ENCODE data around the gene S100G. TPM values are rescaled to one million over a fixed set of nuclear protein-coding genes. Genes with fewer than 3 reads are reported as not detected.
"Not testable (repeated sequence)": the region's sequence is repeated elsewhere in the genome, so short reads cannot be mapped to it uniquely, and the experiment has no call there.

Gene S100G
- polyA plus RNA-seq, 2 of the 4 experiments (the other 2 are of a cell fraction) = not detected

DNA sequence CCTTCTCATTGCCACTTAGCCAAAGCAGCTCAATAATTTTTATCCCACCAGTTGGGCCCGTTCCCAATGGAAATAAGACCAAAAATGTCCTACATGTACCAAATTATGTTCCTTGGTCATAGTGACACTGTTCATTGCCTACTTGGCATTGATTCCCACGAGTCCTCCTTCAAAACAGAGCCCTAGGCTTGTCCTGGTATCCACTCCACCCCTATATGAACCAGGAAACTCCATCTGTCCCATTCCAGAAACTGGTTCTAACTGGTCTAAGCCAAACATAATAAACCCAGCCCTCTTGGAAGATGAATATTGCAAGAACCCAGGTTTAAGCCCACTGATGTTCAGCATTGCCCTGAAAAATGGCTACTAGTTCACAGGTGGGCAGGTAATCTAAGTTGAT lies 30.9 kb upstream of the S100G start:
- Histone ChIP-seq H3K4me2 (no peak overlapping the region), H3K4me1 (no peaks in the 10 kb centered on the region), H3K27ac (no peak overlapping the region), H3K4me3 (no peak overlapping the region), H3K9me3 (no peaks in the 10 kb centered on the region)
- TF ChIP-seq, protein P1, sequence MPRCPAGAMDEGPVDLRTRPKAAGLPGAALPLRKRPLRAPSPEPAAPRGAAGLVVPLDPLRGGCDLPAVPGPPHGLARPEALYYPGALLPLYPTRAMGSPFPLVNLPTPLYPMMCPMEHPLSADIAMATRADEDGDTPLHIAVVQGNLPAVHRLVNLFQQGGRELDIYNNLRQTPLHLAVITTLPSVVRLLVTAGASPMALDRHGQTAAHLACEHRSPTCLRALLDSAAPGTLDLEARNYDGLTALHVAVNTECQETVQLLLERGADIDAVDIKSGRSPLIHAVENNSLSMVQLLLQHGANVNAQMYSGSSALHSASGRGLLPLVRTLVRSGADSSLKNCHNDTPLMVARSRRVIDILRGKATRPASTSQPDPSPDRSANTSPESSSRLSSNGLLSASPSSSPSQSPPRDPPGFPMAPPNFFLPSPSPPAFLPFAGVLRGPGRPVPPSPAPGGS (IDR thresholded peaks at IDR 0.05) = no peak
- no peak for TF ChIP-seq E2F6 (IDR thresholded peaks at IDR 0.05; ENCODE audit: borderline replicate concordance, low read depth)
- TF ChIP-seq HDAC2 (IDR thresholded peaks at IDR 0.05) = no peak
- TF ChIP-seq, protein P2, sequence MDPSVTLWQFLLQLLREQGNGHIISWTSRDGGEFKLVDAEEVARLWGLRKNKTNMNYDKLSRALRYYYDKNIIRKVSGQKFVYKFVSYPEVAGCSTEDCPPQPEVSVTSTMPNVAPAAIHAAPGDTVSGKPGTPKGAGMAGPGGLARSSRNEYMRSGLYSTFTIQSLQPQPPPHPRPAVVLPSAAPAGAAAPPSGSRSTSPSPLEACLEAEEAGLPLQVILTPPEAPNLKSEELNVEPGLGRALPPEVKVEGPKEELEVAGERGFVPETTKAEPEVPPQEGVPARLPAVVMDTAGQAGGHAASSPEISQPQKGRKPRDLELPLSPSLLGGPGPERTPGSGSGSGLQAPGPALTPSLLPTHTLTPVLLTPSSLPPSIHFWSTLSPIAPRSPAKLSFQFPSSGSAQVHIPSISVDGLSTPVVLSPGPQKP (IDR thresholded peaks at IDR 0.05; ENCODE audit: low read depth, low read length) = no peak
- TF ChIP-seq KDM1A (IDR thresholded peaks at IDR 0.05; ENCODE audit: low read depth) = no peak
- TF ChIP-seq MYC (IDR thresholded peaks at IDR 0.05; ENCODE audit: borderline replicate concordance, low read length) = no peak
- no peak for TF ChIP-seq GATA3 (IDR thresholded peaks at IDR 0.05; ENCODE audit: borderline replicate concordance)
- no peak for TF ChIP-seq CEBPB (IDR thresholded peaks at IDR 0.05)
- no peak for TF ChIP-seq RNF2 (IDR thresholded peaks at IDR 0.05; ENCODE audit: borderline replicate concordance, low read depth)
- no peak for TF ChIP-seq NFE2L2 (conservative IDR thresholded peaks at IDR 0.05; ENCODE audit: low read length)
- no peak for TF ChIP-seq PBX3 (IDR thresholded peaks at IDR 0.05)
- TF ChIP-seq ZNF302 (CRISPR knock-in tag; IDR thresholded peaks at IDR 0.05) = no peak
- TF ChIP-seq TP53 (CRISPR knock-in tag; IDR thresholded peaks at IDR 0.05) = no peak
- no peak for TF ChIP-seq HMGXB4 (CRISPR knock-in tag; IDR thresholded peaks at IDR 0.05; ENCODE audit: borderline replicate concordance)
- no peak for TF ChIP-seq EP300 (IDR thresholded peaks at IDR 0.05)
- no peak for TF ChIP-seq PHF8 (IDR thresholded peaks at IDR 0.05; ENCODE audit: borderline replicate concordance, low read depth)
- no peak for TF ChIP-seq RAD21 (conservative IDR thresholded peaks at IDR 0.05 in 1 of 2, IDR thresholded peaks at IDR 0.05 in 1 of 2)
- no peak for TF ChIP-seq NR3C1 (IDR thresholded peaks at IDR 0.05)
- TF ChIP-seq TFCP2L1 (CRISPR knock-in tag; IDR thresholded peaks at IDR 0.05) = no peak
- TF ChIP-seq ZFP36 (IDR thresholded peaks at IDR 0.05; ENCODE audit: borderline replicate concordance, partially characterized antibody) = no peak
- POLR2A ChIA-PET = no interaction called here
- ATAC-seq (no peak), DNase-seq (ENCODE audit: low read depth in 1 of 2, low spot score in 1 of 2) (no peak), FAIRE-seq (no peak)
- 97% methylated on average over 2 of the region's 2 CpGs for WGBS (ENCODE audit: missing lambda C conversion rate)
- CTCF ChIA-PET = interaction anchor here (0.6 to 1.2 kb wide), 2 partner anchors 9 to 323 kb away, joined by 3 read pairs; no protein-coding TSS in a partner anchor

GRCh38 chrX:16628511-16628910 lies 21.4 kb upstream of the S100G start:
- WGBS (ENCODE audit: missing lambda C conversion rate) = 85% methylated on average over 6 of the region's 6 CpGs
- FAIRE-seq; H3K4me3 ChIP-seq; H3K4me2 ChIP-seq; H3K4me1 ChIP-seq; ATAC-seq; POLR2A ChIA-PET; H3K9me3 ChIP-seq; H3K27ac ChIP-seq; DNase-seq (ENCODE audit: low read depth in 1 of 2, low spot score in 1 of 2): not testable (repeated sequence)
- CTCF ChIA-PET = interaction anchor here (0.7 to 1.0 kb wide), 2 partner anchors 10 to 192 kb away, joined by 3 read pairs; no protein-coding TSS in a partner anchor
